Measurements from ENCODE around the gene TIRAP. TPM values are rescaled to one million over a fixed set of nuclear protein-coding genes. Genes with fewer than 3 reads are reported as not detected.
"Not testable (repeated sequence)": the region's sequence is repeated elsewhere in the genome, so short reads cannot be mapped to it uniquely, and the experiment has no call there.

TIRAP gene
- total RNA-seq, 1 donor, result 9.8 TPM

DNA sequence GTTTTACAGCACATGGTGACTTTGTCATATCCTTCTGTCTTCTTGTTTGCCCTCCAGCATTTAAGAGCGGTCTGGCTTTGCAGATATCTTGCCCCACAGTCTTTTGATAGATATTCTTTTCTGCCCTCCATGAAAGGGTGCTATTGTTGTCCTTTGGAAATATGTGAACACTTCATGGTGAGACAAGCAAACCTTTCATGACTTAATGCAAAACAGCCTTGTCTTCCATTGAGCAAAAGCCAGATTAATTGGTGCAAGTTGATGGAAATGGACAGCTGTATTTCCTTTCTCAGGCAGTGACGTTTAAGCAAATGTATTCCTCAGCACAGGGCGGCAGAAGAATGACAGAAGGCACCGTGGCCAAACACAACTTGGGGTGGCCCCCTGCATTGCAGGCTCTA lies 25.4 kb downstream of the TIRAP start:
- Histone ChIP-seq H4K20me1 (ENCODE audit: insufficient read depth, low read length) (peaks cover 4% of the 10 kb centered on the region), H3K79me2 (ENCODE audit: insufficient read depth, low read length) (peaks cover 4% of the 10 kb centered on the region), H3K27ac (ENCODE audit: low read depth, low read length) (no peak overlapping the region), H3K36me3 (ENCODE audit: insufficient read depth, low read length) (no peaks in the 10 kb centered on the region), H3K27me3 (ENCODE audit: insufficient read depth, low read length) (no peaks in the 10 kb centered on the region), H2AFZ (ENCODE audit: low read length) (no peak overlapping the region), H3K4me2 (ENCODE audit: insufficient read depth, low read length) (no peak overlapping the region), H3K9me3 (ENCODE audit: low read depth, low read length) (no peaks in the 10 kb centered on the region), H3K4me3 (ENCODE audit: insufficient read depth, low read length) (no peak overlapping the region), H3K4me1 (ENCODE audit: insufficient read depth, low read length) (peaks cover 11% of the 10 kb centered on the region)
- TF ChIP-seq, protein P1, sequence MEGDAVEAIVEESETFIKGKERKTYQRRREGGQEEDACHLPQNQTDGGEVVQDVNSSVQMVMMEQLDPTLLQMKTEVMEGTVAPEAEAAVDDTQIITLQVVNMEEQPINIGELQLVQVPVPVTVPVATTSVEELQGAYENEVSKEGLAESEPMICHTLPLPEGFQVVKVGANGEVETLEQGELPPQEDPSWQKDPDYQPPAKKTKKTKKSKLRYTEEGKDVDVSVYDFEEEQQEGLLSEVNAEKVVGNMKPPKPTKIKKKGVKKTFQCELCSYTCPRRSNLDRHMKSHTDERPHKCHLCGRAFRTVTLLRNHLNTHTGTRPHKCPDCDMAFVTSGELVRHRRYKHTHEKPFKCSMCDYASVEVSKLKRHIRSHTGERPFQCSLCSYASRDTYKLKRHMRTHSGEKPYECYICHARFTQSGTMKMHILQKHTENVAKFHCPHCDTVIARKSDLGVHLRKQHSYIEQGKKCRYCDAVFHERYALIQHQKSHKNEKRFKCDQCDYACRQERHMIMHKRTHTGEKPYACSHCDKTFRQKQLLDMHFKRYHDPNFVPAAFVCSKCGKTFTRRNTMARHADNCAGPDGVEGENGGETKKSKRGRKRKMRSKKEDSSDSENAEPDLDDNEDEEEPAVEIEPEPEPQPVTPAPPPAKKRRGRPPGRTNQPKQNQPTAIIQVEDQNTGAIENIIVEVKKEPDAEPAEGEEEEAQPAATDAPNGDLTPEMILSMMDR (IDR thresholded peaks at IDR 0.05; ENCODE audit: extremely low read depth, low read depth, low read length), result no peak
- peak; percentile 47 for DNase-seq (ENCODE audit: insufficient read length, low spot score, missing footprints)

DNA sequence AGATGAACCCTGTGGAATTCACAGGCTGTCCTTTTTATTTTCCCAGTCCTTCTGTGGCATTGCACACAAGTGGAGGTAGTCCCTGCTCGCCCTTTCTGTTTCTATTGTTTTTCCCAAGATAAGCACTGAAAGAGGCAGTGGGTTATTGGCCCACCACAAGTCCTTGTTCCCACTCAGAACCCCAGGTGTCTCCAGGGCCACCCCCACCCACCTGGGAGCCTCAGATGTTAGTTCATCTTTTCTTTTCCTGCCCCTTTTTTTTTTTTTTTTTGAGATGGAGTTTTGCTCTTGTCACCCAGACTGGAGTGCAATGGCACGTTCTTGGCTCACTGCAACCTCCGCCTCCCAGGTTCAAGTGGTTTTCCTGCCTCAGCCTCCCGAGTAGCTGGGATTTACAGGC lies 25.9 kb downstream of the TIRAP start:
- not testable (repeated sequence) for H3K4me2 ChIP-seq (ENCODE audit: insufficient read depth, low read length); H3K27ac ChIP-seq (ENCODE audit: low read depth, low read length); H3K4me1 ChIP-seq (ENCODE audit: insufficient read depth, low read length); H3K79me2 ChIP-seq (ENCODE audit: insufficient read depth, low read length); H3K27me3 ChIP-seq (ENCODE audit: insufficient read depth, low read length); H4K20me1 ChIP-seq (ENCODE audit: insufficient read depth, low read length); DNase-seq (ENCODE audit: insufficient read length, low spot score, missing footprints); H3K9me3 ChIP-seq (ENCODE audit: low read depth, low read length); H3K36me3 ChIP-seq (ENCODE audit: insufficient read depth, low read length); H3K4me3 ChIP-seq (ENCODE audit: insufficient read depth, low read length); H2AFZ ChIP-seq (ENCODE audit: low read length)

DNA sequence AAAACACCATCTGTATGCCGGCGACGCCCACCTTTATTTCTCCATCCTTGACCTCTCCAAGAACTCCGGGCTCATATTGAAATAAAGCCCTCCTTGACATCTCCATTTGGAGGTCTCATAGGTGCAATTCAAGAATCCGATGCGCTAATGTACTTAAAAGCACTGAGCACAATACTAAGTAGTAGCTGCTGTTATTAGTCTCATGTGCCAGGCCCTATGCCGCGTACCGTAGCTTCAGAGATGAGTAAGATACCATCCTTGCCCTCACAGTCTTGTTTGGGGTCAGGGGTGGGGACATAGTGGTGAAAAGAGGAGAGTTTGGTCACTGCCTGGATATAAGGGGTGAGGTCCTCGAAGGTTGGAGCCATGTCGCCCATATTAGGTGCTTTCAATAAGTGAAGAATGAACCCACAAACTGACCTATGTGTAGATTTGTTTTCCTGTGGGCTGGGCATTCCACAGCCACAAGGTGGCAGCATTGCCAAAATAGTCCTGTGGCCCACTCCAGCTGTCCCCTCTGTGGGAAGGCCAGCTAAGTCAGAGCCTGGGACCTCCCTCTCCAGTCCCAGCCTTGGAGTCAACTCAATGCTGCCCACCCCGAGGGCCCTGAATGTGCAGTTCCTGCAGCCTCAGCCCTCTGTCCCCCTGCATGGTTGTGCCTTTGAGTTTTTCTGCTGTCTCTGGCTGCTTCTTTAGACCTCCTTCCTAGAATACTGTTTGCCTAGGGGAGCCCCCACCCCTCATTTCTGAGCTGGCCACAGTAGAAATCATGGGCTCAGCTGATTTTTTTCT lies 27.5 kb downstream of the TIRAP start:
- no peaks in the 10 kb centered on the region for H3K4me1 ChIP-seq (ENCODE audit: insufficient read depth, low read length)
- H3K27me3 ChIP-seq (ENCODE audit: insufficient read depth, low read length), result no peaks in the 10 kb centered on the region
- H3K79me2 ChIP-seq (ENCODE audit: insufficient read depth, low read length), result peaks cover 4% of the 10 kb centered on the region
- peaks cover 4% of the 10 kb centered on the region for H4K20me1 ChIP-seq (ENCODE audit: insufficient read depth, low read length)
- H3K4me3 ChIP-seq (ENCODE audit: insufficient read depth, low read length), result no peak overlapping the region
- H3K36me3 ChIP-seq (ENCODE audit: insufficient read depth, low read length), result no peaks in the 10 kb centered on the region
- no peak overlapping the region for H3K4me2 ChIP-seq (ENCODE audit: insufficient read depth, low read length)
- DNase-seq (ENCODE audit: insufficient read length, low spot score, missing footprints), result peak; percentile 68
- TF ChIP-seq, protein P1 (IDR thresholded peaks at IDR 0.05; ENCODE audit: extremely low read depth, low read depth, low read length), result peak; percentile 93
- no peaks in the 10 kb centered on the region for H3K9me3 ChIP-seq (ENCODE audit: low read depth, low read length)
- H2AFZ ChIP-seq (ENCODE audit: low read length), result no peak overlapping the region
- H3K27ac ChIP-seq (ENCODE audit: low read depth, low read length), result no peak overlapping the region

DNA sequence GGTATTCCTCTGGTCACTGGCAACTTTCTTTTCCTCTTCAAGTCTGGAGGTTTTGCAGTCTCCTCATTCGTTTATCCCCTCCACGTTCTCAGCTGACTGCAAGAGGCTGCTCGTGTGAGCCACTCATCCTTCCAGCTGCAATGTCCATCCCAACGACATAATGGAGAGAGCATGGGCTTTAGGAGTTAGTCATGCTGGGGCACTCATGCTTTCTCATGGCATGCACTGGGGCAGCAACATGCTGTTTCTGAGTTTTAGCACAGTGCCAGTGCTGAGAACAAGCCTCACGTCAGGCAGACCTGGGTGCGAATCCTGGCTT lies 28.1 kb downstream of the TIRAP start:
- H4K20me1 ChIP-seq (ENCODE audit: insufficient read depth, low read length), result peaks cover 4% of the 10 kb centered on the region
- no peaks in the 10 kb centered on the region for H3K4me1 ChIP-seq (ENCODE audit: insufficient read depth, low read length)
- H3K27me3 ChIP-seq (ENCODE audit: insufficient read depth, low read length), result no peaks in the 10 kb centered on the region
- TF ChIP-seq, protein P1 (IDR thresholded peaks at IDR 0.05; ENCODE audit: extremely low read depth, low read depth, low read length), result no peak
- peaks cover 2% of the 10 kb centered on the region for H3K79me2 ChIP-seq (ENCODE audit: insufficient read depth, low read length)
- H3K4me2 ChIP-seq (ENCODE audit: insufficient read depth, low read length), result no peak overlapping the region
- H3K4me3 ChIP-seq (ENCODE audit: insufficient read depth, low read length), result no peak overlapping the region
- no peaks in the 10 kb centered on the region for H3K36me3 ChIP-seq (ENCODE audit: insufficient read depth, low read length)
- no peak overlapping the region for H2AFZ ChIP-seq (ENCODE audit: low read length)
- DNase-seq (ENCODE audit: insufficient read length, low spot score, missing footprints), result no peak
- no peaks in the 10 kb centered on the region for H3K9me3 ChIP-seq (ENCODE audit: low read depth, low read length)
- H3K27ac ChIP-seq (ENCODE audit: low read depth, low read length), result no peak overlapping the region

Measured in osteoblast (primary cell).